B cell (primary cell): Measurements from ENCODE around the gene NUP210.

Experiments used
- CTCF ChIP-seq: fragments of 200-600 bp; IDR thresholded peaks from one replicate; pipeline ENCODE4 v1.8.0; 2022; ENCODE audit warnings: antibody characterized with exemption, mild to moderate bottlenecking
- EZH2 ChIP-seq: IDR thresholded peaks from 2 replicates; pipeline ENCODE4 v1.6.1; 2012; ENCODE audit warnings: borderline replicate concordance, low read depth, mild to moderate bottlenecking, moderate library complexity, low read length; ENCODE audit not compliant: insufficient read depth, poor library complexity, severe bottlenecking

- TF ChIP-seq CTCF (no peak), EZH2 (no peak)
These were observed 133.2 kb downstream of the NUP210 start for GRCh38 chr3:13286873-13287272.
